ENCODE results near the gene C2CD2L.

DNA sequence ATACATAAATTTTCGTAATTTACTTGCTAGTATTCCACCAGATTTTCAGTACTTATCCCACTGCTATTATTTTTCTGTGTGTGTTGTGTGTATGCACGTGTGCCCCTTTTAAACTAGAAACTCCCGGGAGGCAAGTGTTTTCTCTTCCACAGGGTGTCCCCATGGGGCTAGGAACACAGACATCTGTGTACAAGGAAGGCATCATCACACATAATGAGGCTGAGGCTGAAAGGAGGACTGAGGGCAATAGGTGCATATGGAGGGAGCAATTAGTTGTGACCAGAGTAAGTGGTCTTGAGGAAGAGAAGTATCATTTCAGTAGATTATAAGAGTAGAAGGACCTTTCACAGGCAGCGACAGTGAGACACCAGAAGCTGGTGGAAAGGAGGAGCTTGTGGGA lies 3.4 kb upstream of the C2CD2L start:
- peak; percentile 51 for TF ChIP-seq CTCF (conservative IDR thresholded peaks at IDR 0.05; ENCODE audit: low read length)
- TF ChIP-seq EZH2phosphoT487 (IDR thresholded peaks at IDR 0.05; ENCODE audit: borderline replicate concordance, low read depth, low read length), result no peak
